GM21825 (cell line): ENCODE measurements around the gene RTEL1.
A peak's percentile ranks its signal among the peaks of the same experiment; 100 is the strongest.

ENCODE experiments used
- ATAC-seq: cut with Tn5 transposase; IDR thresholded peaks from one replicate; pipeline ENCODE4 v1.9.1; 2021; ENCODE audit warnings: mild to moderate bottlenecking, moderate library complexity; ENCODE audit not compliant: unreplicated experiment

RTEL1 gene

GRCh38 chr20:63737945-63738686 lies 80.0 kb downstream of the RTEL1 start:
- ATAC-seq = no peak

- no peak for ATAC-seq
Observed at GRCh38 chr20:63738687-63739129, 80.6 kb downstream of the RTEL1 start.

GRCh38 chr20:63739130-63740069 lies 81.3 kb downstream of the RTEL1 start, which contains the start of gene SLC2A4RG:
Gene SLC2A4RG (plus strand): TSS chr20:63739776. CDS start chr20:63739913, 137 bp downstream.
- ATAC-seq = peak; percentile 43

- ATAC-seq = no peak
Observed at GRCh38 chr20:63740070-63740626, 82.0 kb downstream of the RTEL1 start.

GRCh38 chr20:63740627-63741353 lies 82.7 kb downstream of the RTEL1 start:
- no peak for ATAC-seq

- no peak for ATAC-seq
Observed at GRCh38 chr20:63741354-63741675, 83.2 kb downstream of the RTEL1 start.

GRCh38 chr20:63741676-63742380 lies 83.7 kb downstream of the RTEL1 start:
- ATAC-seq = no peak

- ATAC-seq = no peak
Observed at GRCh38 chr20:63742381-63743024, 84.4 kb downstream of the RTEL1 start.

- no peak for ATAC-seq
Observed at GRCh38 chr20:63743210-63743970, 85.3 kb downstream of the RTEL1 start.

GRCh38 chr20:63744158-63744557 lies 86.0 kb downstream of the RTEL1 start:
- ATAC-seq = no peak

GRCh38 chr20:63744574-63745423 lies 86.7 kb downstream of the RTEL1 start:
- no peak for ATAC-seq

GRCh38 chr20:63745424-63745805 lies 87.3 kb downstream of the RTEL1 start:
- ATAC-seq = no peak
